ENCODE measurements around the gene CHST14. TPM values are rescaled to one million over a fixed set of nuclear protein-coding genes. Genes with fewer than 3 reads are reported as not detected.

Gene CHST14
- polyA plus RNA-seq, 1 donor from 2014 or later, result 0.71 TPM

- no peaks in the 10 kb centered on the region for H3F3A ChIP-seq (ENCODE audit: insufficient read depth, low read length, poor library complexity, severe bottlenecking)
- no peak overlapping the region for H2AFZ ChIP-seq (ENCODE audit: low read depth, low read length)
- peak overlapping the region; percentile 57 for H3K4me3 ChIP-seq (ENCODE audit: low read length)
- TF ChIP-seq EZH2 (IDR thresholded peaks at IDR 0.05; ENCODE audit: borderline replicate concordance, insufficient read depth, low read length, poor library complexity, severe bottlenecking) (no peak), RAD21 (conservative IDR thresholded peaks at IDR 0.05) (no peak), MXI1 (conservative IDR thresholded peaks at IDR 0.05; ENCODE audit: poor library complexity, severe bottlenecking) (no peak), REST (IDR thresholded peaks at IDR 0.05; ENCODE audit: borderline replicate concordance) (no peak), SMC3 (conservative IDR thresholded peaks at IDR 0.05; ENCODE audit: poor library complexity) (no peak), EP300 (conservative IDR thresholded peaks at IDR 0.05; ENCODE audit: poor library complexity, severe bottlenecking) (no peak), POLR2AphosphoS5 (IDR thresholded peaks at IDR 0.05) (no peak), CTCF (IDR thresholded peaks at IDR 0.05; ENCODE audit: poor library complexity, severe bottlenecking) (no peak), TAF1 (IDR thresholded peaks at IDR 0.05; ENCODE audit: low read depth) (no peak)
- H3K36me3 ChIP-seq (ENCODE audit: insufficient read depth, low read length), result no peaks in the 10 kb centered on the region
- no peak overlapping the region for H3K9ac ChIP-seq (ENCODE audit: low read length)
- H3K9me2 ChIP-seq (ENCODE audit: insufficient read depth, low read length), result no peaks in the 10 kb centered on the region
- no peak overlapping the region for H3K4me2 ChIP-seq (ENCODE audit: low read length)
- H3K27me3 ChIP-seq (ENCODE audit: insufficient read depth, low read depth, low read length), result peaks cover 8% of the 10 kb centered on the region
- no peak overlapping the region for H3K27ac ChIP-seq (ENCODE audit: low read length)
- no peaks in the 10 kb centered on the region for H4K20me1 ChIP-seq (ENCODE audit: insufficient read depth)
- no peaks in the 10 kb centered on the region for H3K79me2 ChIP-seq (replicated peaks; ENCODE audit: insufficient read depth, low read length)
- no peaks in the 10 kb centered on the region for H3K9me3 ChIP-seq (ENCODE audit: low read length)
These were observed 901 bp upstream of the CHST14 start for GRCh38 chr15:40469776-40470390.

GRCh38 chr15:40471105-40471807, 472 bp downstream of the CHST14 start:
- H3K4me2 ChIP-seq (ENCODE audit: low read length), result no peak overlapping the region
- no peaks in the 10 kb centered on the region for H3K9me2 ChIP-seq (ENCODE audit: insufficient read depth, low read length)
- no peak for TF ChIP-seq POLR2AphosphoS5 (IDR thresholded peaks at IDR 0.05)
- no peak for TF ChIP-seq TAF1 (IDR thresholded peaks at IDR 0.05; ENCODE audit: low read depth)
- no peak for TF ChIP-seq EZH2 (IDR thresholded peaks at IDR 0.05; ENCODE audit: borderline replicate concordance, insufficient read depth, low read length, poor library complexity, severe bottlenecking)
- no peak for TF ChIP-seq MXI1 (conservative IDR thresholded peaks at IDR 0.05; ENCODE audit: poor library complexity, severe bottlenecking)
- no peak for TF ChIP-seq CTCF (IDR thresholded peaks at IDR 0.05; ENCODE audit: poor library complexity, severe bottlenecking)
- no peak for TF ChIP-seq SMC3 (conservative IDR thresholded peaks at IDR 0.05; ENCODE audit: poor library complexity)
- TF ChIP-seq RAD21 (conservative IDR thresholded peaks at IDR 0.05), result no peak
- TF ChIP-seq EP300 (conservative IDR thresholded peaks at IDR 0.05; ENCODE audit: poor library complexity, severe bottlenecking), result no peak
- no peak for TF ChIP-seq REST (IDR thresholded peaks at IDR 0.05; ENCODE audit: borderline replicate concordance)
- no peak overlapping the region for H3K9ac ChIP-seq (ENCODE audit: low read length)
- no peaks in the 10 kb centered on the region for H4K20me1 ChIP-seq (ENCODE audit: insufficient read depth)
- H3K4me3 ChIP-seq (ENCODE audit: low read length), result peak overlapping the region; percentile 43
- H3K27ac ChIP-seq (ENCODE audit: low read length), result no peak overlapping the region
- H3K27me3 ChIP-seq (ENCODE audit: insufficient read depth, low read depth, low read length), result peaks cover 8% of the 10 kb centered on the region
- no peak overlapping the region for H2AFZ ChIP-seq (ENCODE audit: low read depth, low read length)
- no peaks in the 10 kb centered on the region for H3K79me2 ChIP-seq (replicated peaks; ENCODE audit: insufficient read depth, low read length)
- H3K9me3 ChIP-seq (ENCODE audit: low read length), result no peaks in the 10 kb centered on the region
- H3K36me3 ChIP-seq (ENCODE audit: insufficient read depth, low read length), result no peaks in the 10 kb centered on the region
- H3F3A ChIP-seq (ENCODE audit: insufficient read depth, low read length, poor library complexity, severe bottlenecking), result no peaks in the 10 kb centered on the region

All from neural cell (in vitro differentiated cells).